ENCODE measurements around the gene VGLL4. TPM values are rescaled to one million over a fixed set of nuclear protein-coding genes. Genes with fewer than 3 reads are reported as not detected.

The VGLL4 gene
- total RNA-seq, 1 experiment from 2014 or later, result 26.9 TPM

GRCh38 chr3:11588338-11588737 is 55.4 kb downstream of the VGLL4 start:
- no peak overlapping the region for H2AFZ ChIP-seq (ENCODE audit: low read depth, low read length, poor library complexity, severe bottlenecking)
- RAD21 ChIA-PET (ENCODE audit: low non-redundant PET in 1 of 2, low total read pairs in 2 of 2, uncharacterized antibody in 2 of 2, unreplicated experiment in 2 of 2), result no interaction called here
- no peaks in the 10 kb centered on the region for H4K20me1 ChIP-seq (ENCODE audit: insufficient read depth)

More at GRCh38 chr3:11588338-11588737, 55.4 kb downstream of the VGLL4 start:
- Histone ChIP-seq H3K79me2 (ENCODE audit: insufficient read depth, low read length) (peaks cover 36% of the 10 kb centered on the region), H3K4me3 (replicated peaks in 1 of 2; ENCODE audit: low read depth in 1 of 2, low read length in 2 of 2) (no peak overlapping the region), H3K4me2 (ENCODE audit: low read length) (no peak overlapping the region), H3K27me3 (ENCODE audit: insufficient read depth, low read length) (no peaks in the 10 kb centered on the region), H3K9ac (ENCODE audit: low read length) (no peak overlapping the region), H3K36me3 (ENCODE audit: control insufficient read depth in 1 of 2, insufficient read depth in 2 of 2, low read length in 2 of 2) (no peaks in the 10 kb centered on the region), H3K9me2 (ENCODE audit: insufficient read depth) (no peaks in the 10 kb centered on the region), H3K9me3 (ENCODE audit: control insufficient read depth in 1 of 2, insufficient read depth in 1 of 2, low read depth in 1 of 2, low read length in 2 of 2) (no peaks in the 10 kb centered on the region), H3K27ac (ENCODE audit: low read depth, low read length) (no peak overlapping the region), H3K4me1 (ENCODE audit: control insufficient read depth in 1 of 2, insufficient read depth in 2 of 2, low read length in 2 of 2) (peaks cover 14 to 24% of the 10 kb centered on the region in 2 experiments)
- ChIA-PET CTCF (no interaction called here), POLR2A (no interaction called here)
- BruUV-seq (replicated peaks), result no TSS peak
- no peak for DNase-seq (ENCODE audit: low read depth, low spot score)
- no peak for ATAC-seq
- TF ChIP-seq EZH2 (IDR thresholded peaks at IDR 0.05) (no peak), EZH2phosphoT487 (IDR thresholded peaks at IDR 0.05; ENCODE audit: borderline replicate concordance) (no peak), SRF (IDR thresholded peaks at IDR 0.05; ENCODE audit: low read depth) (no peak), EGR1 (IDR thresholded peaks at IDR 0.05; ENCODE audit: low read depth) (no peak), FOSL1 (IDR thresholded peaks at IDR 0.05; ENCODE audit: low read depth) (no peak), JUND (IDR thresholded peaks at IDR 0.05) (no peak), YY1 (IDR thresholded peaks at IDR 0.05; ENCODE audit: extremely low read depth, insufficient replicate concordance, low read depth, low read length) (no peak), POLR2AphosphoS5 (IDR thresholded peaks at IDR 0.05; ENCODE audit: low read depth, low read length) (no peak), CBX3 (IDR thresholded peaks at IDR 0.05; ENCODE audit: low read depth) (no peak), SIN3A (IDR thresholded peaks at IDR 0.05; ENCODE audit: low read depth) (no peak), RAD21 (IDR thresholded peaks at IDR 0.05; ENCODE audit: low read depth) (no peak), ELF1 (IDR thresholded peaks at IDR 0.05; ENCODE audit: borderline replicate concordance, low read depth) (no peak), CEBPB (IDR thresholded peaks at IDR 0.05; ENCODE audit: low read depth) (no peak), ZFX (IDR thresholded peaks at IDR 0.05) (no peak), POLR2A (IDR thresholded peaks at IDR 0.05; ENCODE audit: borderline replicate concordance, extremely low read depth, insufficient read depth, insufficient read length) (no peak), SP1 (IDR thresholded peaks at IDR 0.05; ENCODE audit: low read depth) (no peak), MAX (IDR thresholded peaks at IDR 0.05) (no peak)
- TF ChIP-seq, protein P1, sequence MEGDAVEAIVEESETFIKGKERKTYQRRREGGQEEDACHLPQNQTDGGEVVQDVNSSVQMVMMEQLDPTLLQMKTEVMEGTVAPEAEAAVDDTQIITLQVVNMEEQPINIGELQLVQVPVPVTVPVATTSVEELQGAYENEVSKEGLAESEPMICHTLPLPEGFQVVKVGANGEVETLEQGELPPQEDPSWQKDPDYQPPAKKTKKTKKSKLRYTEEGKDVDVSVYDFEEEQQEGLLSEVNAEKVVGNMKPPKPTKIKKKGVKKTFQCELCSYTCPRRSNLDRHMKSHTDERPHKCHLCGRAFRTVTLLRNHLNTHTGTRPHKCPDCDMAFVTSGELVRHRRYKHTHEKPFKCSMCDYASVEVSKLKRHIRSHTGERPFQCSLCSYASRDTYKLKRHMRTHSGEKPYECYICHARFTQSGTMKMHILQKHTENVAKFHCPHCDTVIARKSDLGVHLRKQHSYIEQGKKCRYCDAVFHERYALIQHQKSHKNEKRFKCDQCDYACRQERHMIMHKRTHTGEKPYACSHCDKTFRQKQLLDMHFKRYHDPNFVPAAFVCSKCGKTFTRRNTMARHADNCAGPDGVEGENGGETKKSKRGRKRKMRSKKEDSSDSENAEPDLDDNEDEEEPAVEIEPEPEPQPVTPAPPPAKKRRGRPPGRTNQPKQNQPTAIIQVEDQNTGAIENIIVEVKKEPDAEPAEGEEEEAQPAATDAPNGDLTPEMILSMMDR (IDR thresholded peaks at IDR 0.05 in 2 of 3, conservative IDR thresholded peaks at IDR 0.05 in 1 of 3; ENCODE audit: borderline replicate concordance in 1 of 3, insufficient read depth in 1 of 3, low read depth in 2 of 3, low read length in 2 of 3), result no peak
- intact Hi-C loops (cut with micrococcal nuclease), result no loop called here
